GM12875 (cell line): Measurements from ENCODE around the gene GAL3ST3.
"Not testable (repeated sequence)": the region's sequence is repeated elsewhere in the genome, so short reads cannot be mapped to it uniquely, and the experiment has no call there.

Source experiments
- H3K4me3 ChIP-seq: one replicate; pipeline ENCODE4 v1.5.1; 2011; ENCODE audit warnings: low read depth, low read length, control low read depth
- CTCF ChIP-seq: IDR thresholded peaks from 2 replicates; pipeline ENCODE4 v1.5.1; 2011; ENCODE audit warnings: low read depth, mild to moderate bottlenecking, control low read depth, inconsistent platforms, low read length, moderate library complexity, borderline replicate concordance; ENCODE audit not compliant: insufficient read depth

The GAL3ST3 gene

GRCh38 chr11:66042227-66042995 lies 6.5 kb downstream of the GAL3ST3 start:
- H3K4me3 ChIP-seq = no peak overlapping the region
- TF ChIP-seq CTCF = no peak

- H3K4me3 ChIP-seq = no peak overlapping the region
- TF ChIP-seq CTCF = no peak
Observed at GRCh38 chr11:66039765-66040164, 9.2 kb downstream of the GAL3ST3 start.

GRCh38 chr11:66037327-66037726 lies 11.6 kb downstream of the GAL3ST3 start:
- TF ChIP-seq CTCF = no peak
- H3K4me3 ChIP-seq = no peak overlapping the region

- no peak for TF ChIP-seq CTCF
- no peak overlapping the region for H3K4me3 ChIP-seq
Observed at GRCh38 chr11:66036334-66036710, 12.6 kb downstream of the GAL3ST3 start.

GRCh38 chr11:66035653-66036333 lies 13.2 kb downstream of the GAL3ST3 start:
- TF ChIP-seq CTCF = no peak

GRCh38 chr11:66032957-66033735 lies 15.8 kb downstream of the GAL3ST3 start:
- H3K4me3 ChIP-seq = no peak overlapping the region
- TF ChIP-seq CTCF = no peak

More at GRCh38 chr11:66035653-66036333, 13.2 kb downstream of the GAL3ST3 start:
- H3K4me3 ChIP-seq = no peak overlapping the region

- H3K4me3 ChIP-seq = no peak within 1 kb of the TSS
- TF ChIP-seq CTCF = no peak
Observed at GRCh38 chr11:66026017-66026529, 22.9 kb downstream of the GAL3ST3 start, which contains the start of gene CATSPER1. TSS of gene CATSPER1 (minus strand) at chr11:66026479. CDS start at chr11:66026379, 100 bp downstream.

GRCh38 chr11:66023186-66023440 lies 25.8 kb downstream of the GAL3ST3 start:
- not testable (repeated sequence) for H3K4me3 ChIP-seq
